ENCODE data around the gene TRPC4AP.

DNA sequence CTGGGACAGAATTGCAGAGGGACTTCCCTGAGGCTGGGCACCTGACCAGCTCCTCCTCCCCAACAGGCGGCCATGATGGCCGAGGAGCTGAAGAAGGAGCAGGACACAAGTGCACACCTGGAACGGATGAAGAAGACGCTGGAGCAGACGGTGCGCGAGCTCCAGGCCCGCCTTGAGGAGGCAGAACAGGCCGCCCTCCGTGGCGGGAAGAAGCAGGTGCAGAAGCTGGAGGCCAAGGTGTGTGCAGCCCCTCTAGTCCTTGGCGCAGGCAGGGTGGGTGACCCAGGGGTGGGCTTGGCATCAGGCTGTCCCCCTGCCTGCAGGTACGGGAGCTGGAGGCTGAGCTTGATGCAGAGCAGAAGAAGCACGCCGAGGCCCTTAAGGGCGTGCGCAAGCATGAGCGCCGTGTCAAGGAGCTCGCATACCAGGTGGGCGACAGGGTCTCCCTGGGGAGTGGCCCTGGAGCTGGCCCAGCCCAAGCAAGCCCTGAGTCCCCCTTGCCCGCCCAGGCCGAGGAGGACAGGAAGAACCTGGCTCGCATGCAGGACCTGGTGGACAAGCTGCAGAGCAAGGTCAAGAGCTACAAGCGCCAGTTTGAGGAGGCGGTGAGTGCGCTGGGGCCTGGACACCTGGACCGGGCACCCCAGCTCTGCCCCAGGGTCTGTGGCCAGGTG is 91.5 kb downstream of the TRPC4AP start:
- TF ChIP-seq POLR2AphosphoS5 (IDR thresholded peaks at IDR 0.05; ENCODE audit: low read depth, low read length) (no peak), REST (IDR thresholded peaks at IDR 0.05; ENCODE audit: insufficient read depth in 1 of 2, low read depth in 2 of 2, low read length in 2 of 2) (no peak)

Measured in PFSK-1 (cell line).